Right lobe of liver (tissue), 6 donors: Measurements from ENCODE around the gene MED25. TPM values are rescaled to one million over a fixed set of nuclear protein-coding genes. Genes with fewer than 3 reads are reported as not detected.

Experiments
- ATAC-seq, 4 donors: fragments of 200-7000 bp; cut with Tn5 transposase; one replicate each; pipeline ENCODE4 v1.9.1; 2020; ENCODE audit warnings: mild to moderate bottlenecking in 4 of 4, moderate library complexity in 4 of 4
- DNase-seq, 3 donors: peaks; one replicate each; pipeline ENCODE4 v3.0.0-alpha.2; 2020
- H3K27ac ChIP-seq, 3 donors: fragments of 200-600 bp; one replicate each; pipeline ENCODE4 v1.8.0; 2022
- H3K27me3 ChIP-seq, 2 donors: fragments of 200-600 bp; one replicate each; pipeline ENCODE4 v1.8.0; 2022
- H3K36me3 ChIP-seq, 4 donors: fragments of 200-600 bp; sonication (generic) in 1 of 4; one replicate each; pipeline versions ENCODE4 v1.5.1 to v1.8.0; 2017 to 2022; ENCODE audit warnings: control low read depth in 1 of 4
- H3K4me1 ChIP-seq, 4 donors: fragments of 200-600 bp; sonication (generic) in 1 of 4; one replicate each; pipeline versions ENCODE4 v1.5.1 to v1.8.0; 2017 to 2022; ENCODE audit warnings: control low read depth in 1 of 4
- H3K4me3 ChIP-seq, 3 donors: fragments of 200-600 bp; one replicate each; pipeline ENCODE4 v1.8.0; 2022
- H3K9me3 ChIP-seq, 4 donors: fragments of 200-600 bp; sonication (generic) in 1 of 4; one replicate each; pipeline versions ENCODE4 v1.5.1 to v1.8.0; 2017 to 2022; ENCODE audit warnings: control low read depth in 1 of 4
- POLR2A ChIP-seq: fragments of 450-650 bp; IDR thresholded peaks from one replicate; pipeline ENCODE4 v1.6.1; 2017; ENCODE audit warnings: antibody characterized with exemption, mild to moderate bottlenecking
- WGBS: methylation state at CpG from one replicate; pipeline ENCODE4 v1.1.6; 2018; ENCODE audit warnings: low coverage, low lambda C conversion rate; ENCODE audit not compliant: insufficient coverage; ENCODE audit errors: missing lambda C conversion rate; 5-methylcytosine and 5-hydroxymethylcytosine counted together
- intact Hi-C, 2 donors: fragments of 100-400 bp; cut with DNase I; formaldehyde crosslinking; loops; one replicate each; pipeline versions ENCODE4 v1.11.2 to v1.14.1; 2022
- total RNA-seq, 6 experiments: library from RNA; depleted of rRNA in 2 of 6; stranded (reverse); fragments of >200 nt in 2 of 6; fragmentation: NEBNext Ultra II Directional in 3 of 6; extraction: Animal tissue kit (Norgen Biotek cat#: 25700) in 3 of 6; gene quantifications; one replicate each; pipeline versions ENCODE4 v1.1.0 to v1.2.4, GENCODE V29; 2016 to 2023
- TF ChIP-seq, protein P1 (sequence below), 4 donors: fragments of 200-600 bp in 3 of 4; fragments of 450-650 bp in 1 of 4; IDR thresholded peaks; one replicate each; pipeline versions ENCODE4 v1.5.1 to v1.8.0; 2016 to 2022; ENCODE audit warnings: antibody characterized with exemption in 4 of 4, mild to moderate bottlenecking in 2 of 4
- donor health status: DM: no; HTN: yes; CAD: no.
- donor health status: DM: no; HTN: no; CAD: no.
- donor health status: DM: no; HTN: no; CAD: no.
- donor health status: DM: no; HTN: yes; CAD: no.
- donor health status: DM: no; HTN: yes; CAD: no.

The MED25 gene
- total RNA-seq, 6 experiments from 2014 or later: 9.9 to 16.3 (median 11.8) TPM

GRCh38 chr19:49853852-49854377 lies 35.8 kb downstream of the MED25 start:
- Histone ChIP-seq H3K9me3 (no peaks in the 10 kb centered on the region), H3K4me3 (no peak overlapping the region), H3K36me3 (peaks cover 0 to 29% (median 2%) of the 10 kb centered on the region in 4 donors), H3K4me1 (peaks cover 0 to 22% (median 6%) of the 10 kb centered on the region in 4 donors), H3K27ac (no peak overlapping the region), H3K27me3 (no peaks in the 10 kb centered on the region)
- ATAC-seq (no peak), DNase-seq (peak in 2 of 3 donors; percentile 45 to 50)
- intact Hi-C loops: no loop called here
- no peak for TF ChIP-seq POLR2A
- TF ChIP-seq, protein P1, sequence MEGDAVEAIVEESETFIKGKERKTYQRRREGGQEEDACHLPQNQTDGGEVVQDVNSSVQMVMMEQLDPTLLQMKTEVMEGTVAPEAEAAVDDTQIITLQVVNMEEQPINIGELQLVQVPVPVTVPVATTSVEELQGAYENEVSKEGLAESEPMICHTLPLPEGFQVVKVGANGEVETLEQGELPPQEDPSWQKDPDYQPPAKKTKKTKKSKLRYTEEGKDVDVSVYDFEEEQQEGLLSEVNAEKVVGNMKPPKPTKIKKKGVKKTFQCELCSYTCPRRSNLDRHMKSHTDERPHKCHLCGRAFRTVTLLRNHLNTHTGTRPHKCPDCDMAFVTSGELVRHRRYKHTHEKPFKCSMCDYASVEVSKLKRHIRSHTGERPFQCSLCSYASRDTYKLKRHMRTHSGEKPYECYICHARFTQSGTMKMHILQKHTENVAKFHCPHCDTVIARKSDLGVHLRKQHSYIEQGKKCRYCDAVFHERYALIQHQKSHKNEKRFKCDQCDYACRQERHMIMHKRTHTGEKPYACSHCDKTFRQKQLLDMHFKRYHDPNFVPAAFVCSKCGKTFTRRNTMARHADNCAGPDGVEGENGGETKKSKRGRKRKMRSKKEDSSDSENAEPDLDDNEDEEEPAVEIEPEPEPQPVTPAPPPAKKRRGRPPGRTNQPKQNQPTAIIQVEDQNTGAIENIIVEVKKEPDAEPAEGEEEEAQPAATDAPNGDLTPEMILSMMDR (IDR thresholded peaks at IDR 0.05): no peak
- WGBS: 87% methylated on average over 6 of the region's 10 CpGs

- no CpG with 5 or more reads among the region's 39 CpGs for WGBS
- ATAC-seq: no peak
These were observed 36.5 kb downstream of the MED25 start for GRCh38 chr19:49854378-49855263.

GRCh38 chr19:49855277-49855675 lies 37.2 kb downstream of the MED25 start:
- peaks cover 0 to 36% (median 2%) of the 10 kb centered on the region in 4 donors for H3K36me3 ChIP-seq
- H3K27ac ChIP-seq: no peak overlapping the region
- DNase-seq (peak in 1 of 3 donors; percentile 46), ATAC-seq (no peak)
- TF ChIP-seq, protein P1 (IDR thresholded peaks at IDR 0.05): no peak
- TF ChIP-seq POLR2A: no peak
- 90% methylated on average over 6 of the region's 12 CpGs for WGBS
- no peaks in the 10 kb centered on the region for H3K9me3 ChIP-seq
- peaks cover 0 to 17% (median 5%) of the 10 kb centered on the region in 4 donors for H3K4me1 ChIP-seq
- no peak overlapping the region for H3K4me3 ChIP-seq
- no peaks in the 10 kb centered on the region for H3K27me3 ChIP-seq
- intact Hi-C loops: no loop called here

More at GRCh38 chr19:49854378-49855263, 36.5 kb downstream of the MED25 start:
- DNase-seq: peak in 2 of 3 donors; percentile 50 to 58
- Histone ChIP-seq H3K9me3 (no peaks in the 10 kb centered on the region), H3K27me3 (no peaks in the 10 kb centered on the region), H3K4me3 (no peak overlapping the region), H3K4me1 (peaks cover 0 to 22% (median 6%) of the 10 kb centered on the region in 4 donors), H3K27ac (no peak overlapping the region), H3K36me3 (peaks cover 0 to 32% (median 2%) of the 10 kb centered on the region in 4 donors)
- intact Hi-C loops: no loop called here
- TF ChIP-seq, protein P1 (IDR thresholded peaks at IDR 0.05): no peak
- no peak for TF ChIP-seq POLR2A

GRCh38 chr19:49855676-49856573 lies 37.8 kb downstream of the MED25 start:
- no peak overlapping the region for H3K27ac ChIP-seq
- intact Hi-C loops: no loop called here
- 93% methylated on average over 6 of the region's 21 CpGs for WGBS

More at GRCh38 chr19:49855676-49856573, 37.8 kb downstream of the MED25 start:
- no peaks in the 10 kb centered on the region for H3K27me3 ChIP-seq
- no peaks in the 10 kb centered on the region for H3K9me3 ChIP-seq
- no peak for ATAC-seq
- DNase-seq: peak in 1 of 3 donors; percentile 47
- peaks cover 0 to 43% (median 4%) of the 10 kb centered on the region in 4 donors for H3K36me3 ChIP-seq
- TF ChIP-seq POLR2A: peak; percentile 5
- TF ChIP-seq, protein P1 (IDR thresholded peaks at IDR 0.05): no peak
- H3K4me3 ChIP-seq: no peak overlapping the region
- H3K4me1 ChIP-seq: peaks cover 0 to 17% (median 5%) of the 10 kb centered on the region in 4 donors
